Left kidney (tissue), 8 donors: ENCODE results near the gene CACFD1. TPM values are rescaled to one million over a fixed set of nuclear protein-coding genes. Genes with fewer than 3 reads are reported as not detected.

Experiments used
- DNase-seq: peaks from one replicate; pipeline ENCODE4 v3.0.0-alpha.2; 2013
- long read RNA-seq, 8 donors: transcript quantifications; one replicate each; lab custom pipeline, GENCODE V29; 2026
- polyA plus RNA-seq: library from polyadenylated mRNA; unstranded; fragments of 120-200 nt; gene quantifications from one replicate; pipeline ENCODE4 v1.2.1, GENCODE V29; 2013; ENCODE audit not compliant: insufficient read length

The CACFD1 gene
- 27.3 TPM for polyA plus RNA-seq
- long read RNA-seq, donor 1, transcript CACFD1-202 (5 exons, 2,794 nt): major isoform, 8 of 10 reads
- long read RNA-seq, donor 1, partial matches to known transcripts: 0 of 10 reads
- long read RNA-seq, donor 1, other reads (novel, unspliced or antisense): 0 of 10 reads
- long read RNA-seq, donor 2, transcript CACFD1-202 (5 exons, 2,794 nt): major isoform, 9 of 32 reads
- long read RNA-seq, donor 2, partial matches to known transcripts: 20 of 32 reads
- long read RNA-seq, donor 2, other reads (novel, unspliced or antisense): 0 of 32 reads
- long read RNA-seq, donor 3, transcript CACFD1-202 (5 exons, 2,794 nt): major isoform, 5 of 5 reads
- long read RNA-seq, donor 3, partial matches to known transcripts: 0 of 5 reads
- long read RNA-seq, donor 3, other reads (novel, unspliced or antisense): 0 of 5 reads
- long read RNA-seq, donor 4, partial matches to known transcripts: 0 of 2 reads
- long read RNA-seq, donor 4, other reads (novel, unspliced or antisense): 0 of 2 reads
- long read RNA-seq, donor 5, transcript CACFD1-202 (5 exons, 2,794 nt): major isoform, 7 of 14 reads
- long read RNA-seq, donor 5, partial matches to known transcripts: 0 of 14 reads
- long read RNA-seq, donor 5, other reads (novel, unspliced or antisense): 0 of 14 reads
- long read RNA-seq, donor 6, transcript CACFD1-202 (5 exons, 2,794 nt): major isoform, 11 of 15 reads
- long read RNA-seq, donor 6, partial matches to known transcripts: 0 of 15 reads
- long read RNA-seq, donor 6, other reads (novel, unspliced or antisense): 0 of 15 reads
- long read RNA-seq, donor 7, transcript CACFD1-202 (5 exons, 2,794 nt): major isoform, 19 of 23 reads
- long read RNA-seq, donor 7, partial matches to known transcripts: 0 of 23 reads
- long read RNA-seq, donor 7, other reads (novel, unspliced or antisense): 0 of 23 reads
- long read RNA-seq, donor 8, partial matches to known transcripts: 0 of 3 reads
- long read RNA-seq, donor 8, other reads (novel, unspliced or antisense): 0 of 3 reads

- peak; percentile 95 for DNase-seq
Measured at GRCh38 chr9:133459476-133460404, at the start of gene CACFD1. Gene CACFD1 (plus strand): TSS chr9:133459978. CDS start chr9:133460067, 89 bp downstream.

GRCh38 chr9:133415170-133415569 is 44.6 kb upstream of the CACFD1 start:
- no peak for DNase-seq

GRCh38 chr9:133417541-133418461 is 42.0 kb upstream of the CACFD1 start, which contains the start of gene REXO4:
Gene REXO4 (minus strand): TSS chr9:133418010. CDS start chr9:133417844, 166 bp downstream.
- DNase-seq: peak; percentile 86

GRCh38 chr9:133419005-133419404 is 40.8 kb upstream of the CACFD1 start:
- DNase-seq: no peak

GRCh38 chr9:133420392-133420827 is 39.4 kb upstream of the CACFD1 start:
- no peak for DNase-seq

- DNase-seq: no peak
Measured at GRCh38 chr9:133421615-133422542, 37.9 kb upstream of the CACFD1 start, which contains the start of gene ADAMTS13. Gene ADAMTS13 (plus strand): TSS chr9:133422367. CDS start chr9:133422444, 77 bp downstream.

- DNase-seq: no peak
Measured at GRCh38 chr9:133423216-133423615, 36.6 kb upstream of the CACFD1 start.

GRCh38 chr9:133424187-133424586 is 35.6 kb upstream of the CACFD1 start:
- DNase-seq: no peak

- DNase-seq: no peak
Measured at GRCh38 chr9:133425049-133425632, 34.6 kb upstream of the CACFD1 start.

- no peak for DNase-seq
Measured at GRCh38 chr9:133426011-133426410, 33.8 kb upstream of the CACFD1 start.

- no peak for DNase-seq
Measured at GRCh38 chr9:133427658-133428348, 32.0 kb upstream of the CACFD1 start.

GRCh38 chr9:133428617-133429101 is 31.1 kb upstream of the CACFD1 start:
- DNase-seq: peak; percentile 45

- no peak for DNase-seq
Measured at GRCh38 chr9:133429214-133429613, 30.6 kb upstream of the CACFD1 start.

GRCh38 chr9:133429641-133430161 is 30.1 kb upstream of the CACFD1 start:
- peak; percentile 46 for DNase-seq

- no peak for DNase-seq
Measured at GRCh38 chr9:133430244-133430643, 29.5 kb upstream of the CACFD1 start.

- DNase-seq: no peak
Measured at GRCh38 chr9:133433351-133433843, 26.4 kb upstream of the CACFD1 start.

GRCh38 chr9:133436681-133437080 is 23.1 kb upstream of the CACFD1 start:
- no peak for DNase-seq
